GM12875 (cell line): ENCODE results near the gene RNF215.
"Not testable (repeated sequence)": the region's sequence is repeated elsewhere in the genome, so short reads cannot be mapped to it uniquely, and the experiment has no call there.

Experiments
- H3K4me3 ChIP-seq: one replicate; pipeline ENCODE4 v1.5.1; 2011; ENCODE audit warnings: low read depth, low read length, control low read depth
- TF ChIP-seq, protein P1 (sequence below): IDR thresholded peaks from 2 replicates; pipeline ENCODE4 v1.5.1; 2011; ENCODE audit warnings: low read depth, mild to moderate bottlenecking, control low read depth, inconsistent platforms, low read length, moderate library complexity, borderline replicate concordance; ENCODE audit not compliant: insufficient read depth

Gene RNF215

DNA sequence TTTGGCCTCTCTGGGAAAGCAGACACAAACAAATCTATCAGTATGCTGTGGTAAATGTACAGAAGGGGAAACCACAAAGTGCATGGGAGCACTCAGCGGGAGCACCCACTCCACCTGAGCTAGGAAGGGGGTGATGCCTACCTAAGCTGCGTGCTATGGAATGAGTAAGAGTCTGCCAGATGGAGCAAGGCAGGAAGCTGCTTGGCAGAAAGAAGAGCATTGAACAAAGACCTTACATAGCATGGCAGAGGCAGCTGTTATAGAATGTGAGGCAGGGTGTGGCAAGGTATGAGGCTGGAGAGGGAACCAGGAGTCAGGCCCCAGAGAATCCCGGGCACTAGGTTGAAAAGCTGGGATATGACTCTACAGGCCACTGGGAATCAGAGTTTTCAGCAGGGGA is 24.6 kb upstream of the RNF215 start:
- TF ChIP-seq, protein P1, sequence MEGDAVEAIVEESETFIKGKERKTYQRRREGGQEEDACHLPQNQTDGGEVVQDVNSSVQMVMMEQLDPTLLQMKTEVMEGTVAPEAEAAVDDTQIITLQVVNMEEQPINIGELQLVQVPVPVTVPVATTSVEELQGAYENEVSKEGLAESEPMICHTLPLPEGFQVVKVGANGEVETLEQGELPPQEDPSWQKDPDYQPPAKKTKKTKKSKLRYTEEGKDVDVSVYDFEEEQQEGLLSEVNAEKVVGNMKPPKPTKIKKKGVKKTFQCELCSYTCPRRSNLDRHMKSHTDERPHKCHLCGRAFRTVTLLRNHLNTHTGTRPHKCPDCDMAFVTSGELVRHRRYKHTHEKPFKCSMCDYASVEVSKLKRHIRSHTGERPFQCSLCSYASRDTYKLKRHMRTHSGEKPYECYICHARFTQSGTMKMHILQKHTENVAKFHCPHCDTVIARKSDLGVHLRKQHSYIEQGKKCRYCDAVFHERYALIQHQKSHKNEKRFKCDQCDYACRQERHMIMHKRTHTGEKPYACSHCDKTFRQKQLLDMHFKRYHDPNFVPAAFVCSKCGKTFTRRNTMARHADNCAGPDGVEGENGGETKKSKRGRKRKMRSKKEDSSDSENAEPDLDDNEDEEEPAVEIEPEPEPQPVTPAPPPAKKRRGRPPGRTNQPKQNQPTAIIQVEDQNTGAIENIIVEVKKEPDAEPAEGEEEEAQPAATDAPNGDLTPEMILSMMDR, result no peak
- no peak overlapping the region for H3K4me3 ChIP-seq

DNA sequence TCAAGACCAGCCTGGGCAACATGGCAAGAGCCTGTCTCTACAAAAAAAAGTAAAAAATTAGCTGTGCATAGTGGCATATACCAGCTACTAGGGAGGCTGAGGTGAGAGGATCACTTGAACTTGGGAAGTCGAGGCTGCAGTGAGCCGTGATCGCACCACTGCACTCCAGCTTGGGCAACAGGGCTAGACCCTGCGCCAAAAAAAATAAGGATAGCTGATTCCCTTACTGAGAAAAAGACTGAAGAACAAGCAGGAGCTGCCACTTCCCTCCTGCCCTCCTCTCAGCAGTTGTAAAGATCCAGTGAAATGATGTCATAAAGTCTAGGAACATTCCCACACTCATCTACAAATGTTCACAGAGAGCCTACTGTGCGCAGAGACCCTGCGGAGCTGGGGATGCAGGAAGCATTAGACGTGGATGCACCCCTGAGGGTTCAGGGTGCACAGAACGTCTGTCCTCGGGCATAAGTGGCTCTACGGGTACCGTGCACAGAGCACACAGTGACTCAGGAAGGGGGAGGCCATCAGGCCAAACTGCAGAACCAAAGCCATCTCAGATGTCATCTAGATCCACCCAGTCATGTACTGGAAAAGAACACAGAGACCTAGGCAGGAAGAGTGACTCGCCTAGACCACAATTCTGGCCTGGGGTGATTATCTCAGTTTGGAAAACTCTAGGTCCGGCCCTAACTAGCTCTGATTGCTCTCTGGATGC is 21.3 kb upstream of the RNF215 start:
- no peak overlapping the region for H3K4me3 ChIP-seq
- TF ChIP-seq, protein P1, result no peak

DNA sequence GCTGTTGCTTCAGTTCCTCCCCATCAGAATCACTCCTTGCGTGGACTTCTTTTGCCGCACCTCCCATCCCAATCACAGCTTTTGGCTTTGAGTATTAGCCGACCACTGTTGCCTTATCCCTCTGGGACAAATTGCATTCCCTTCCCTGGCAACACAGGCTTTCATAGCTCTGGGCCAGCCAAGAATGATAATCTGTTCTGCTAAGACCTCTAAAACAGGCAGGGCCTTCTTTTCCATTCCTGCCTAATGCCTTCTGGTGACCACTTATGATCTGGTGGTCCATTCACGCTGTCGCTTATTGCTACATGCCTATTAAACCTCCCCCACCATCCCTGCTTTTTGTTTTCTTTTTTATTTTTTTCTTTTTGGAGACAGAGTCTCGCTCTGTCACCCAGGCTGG is 19.2 kb upstream of the RNF215 start:
- H3K4me3 ChIP-seq, result no peak overlapping the region
- TF ChIP-seq, protein P1, result no peak

DNA sequence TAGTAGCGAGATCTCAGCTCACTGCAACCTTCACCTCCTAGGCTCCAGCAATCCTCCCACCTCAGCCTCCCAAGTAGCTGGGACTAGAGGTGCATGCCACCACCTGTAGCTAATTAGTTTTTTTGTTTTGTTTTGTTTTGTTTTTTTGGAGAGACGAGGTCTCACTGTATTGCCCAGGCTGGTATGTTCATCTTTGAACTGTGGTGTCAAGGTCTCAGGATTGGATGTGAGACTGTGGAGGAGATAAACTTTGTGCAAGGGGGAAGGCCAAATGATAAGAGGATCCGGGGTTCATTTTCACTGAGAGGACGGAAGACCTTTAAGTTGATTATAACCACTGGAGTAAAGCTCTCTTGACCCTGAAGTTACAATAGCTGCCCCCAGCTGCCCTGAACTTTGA is 18.5 kb upstream of the RNF215 start:
- TF ChIP-seq, protein P1, result no peak
- H3K4me3 ChIP-seq, result no peak overlapping the region

DNA sequence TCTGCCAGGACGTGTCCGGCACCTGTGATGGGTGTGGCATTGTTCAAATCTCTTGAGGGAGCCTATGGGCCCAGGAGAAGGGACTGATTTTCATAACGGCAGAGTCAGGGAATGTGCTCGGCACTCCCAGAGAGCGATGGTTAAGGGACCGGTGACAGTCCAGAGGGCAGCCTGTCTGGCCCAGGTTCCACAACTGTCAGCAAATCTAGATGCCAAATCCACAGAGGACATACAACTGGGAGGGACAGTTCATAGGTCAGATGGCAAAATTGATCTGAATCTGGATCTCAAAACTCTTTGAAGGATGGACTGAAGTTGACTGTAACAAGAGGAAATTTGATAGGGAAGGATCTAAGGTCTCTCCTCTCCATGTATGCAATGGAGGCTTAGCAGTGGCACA is 17.1 kb upstream of the RNF215 start:
- TF ChIP-seq, protein P1, result no peak

DNA sequence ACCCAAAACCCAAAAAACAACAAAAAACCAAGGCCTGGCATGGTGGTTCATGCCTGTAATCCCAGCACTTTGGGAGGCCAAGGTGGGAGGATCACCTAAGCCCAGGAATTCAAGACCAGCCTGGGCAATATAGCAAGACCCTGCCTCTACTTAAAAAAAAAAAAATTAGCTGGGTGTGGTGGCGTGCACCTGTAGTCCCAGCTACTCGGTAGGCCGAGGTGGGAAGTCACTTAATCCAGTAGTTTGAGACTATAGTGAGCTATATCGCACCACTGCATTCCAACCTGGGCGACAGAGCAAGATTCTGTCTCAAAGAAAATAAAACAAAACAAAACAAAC is 15.5 kb upstream of the RNF215 start:
- not testable (repeated sequence) for H3K4me3 ChIP-seq

More for the DNA sequence above, 17.1 kb upstream of the RNF215 start:
- no peak overlapping the region for H3K4me3 ChIP-seq

DNA sequence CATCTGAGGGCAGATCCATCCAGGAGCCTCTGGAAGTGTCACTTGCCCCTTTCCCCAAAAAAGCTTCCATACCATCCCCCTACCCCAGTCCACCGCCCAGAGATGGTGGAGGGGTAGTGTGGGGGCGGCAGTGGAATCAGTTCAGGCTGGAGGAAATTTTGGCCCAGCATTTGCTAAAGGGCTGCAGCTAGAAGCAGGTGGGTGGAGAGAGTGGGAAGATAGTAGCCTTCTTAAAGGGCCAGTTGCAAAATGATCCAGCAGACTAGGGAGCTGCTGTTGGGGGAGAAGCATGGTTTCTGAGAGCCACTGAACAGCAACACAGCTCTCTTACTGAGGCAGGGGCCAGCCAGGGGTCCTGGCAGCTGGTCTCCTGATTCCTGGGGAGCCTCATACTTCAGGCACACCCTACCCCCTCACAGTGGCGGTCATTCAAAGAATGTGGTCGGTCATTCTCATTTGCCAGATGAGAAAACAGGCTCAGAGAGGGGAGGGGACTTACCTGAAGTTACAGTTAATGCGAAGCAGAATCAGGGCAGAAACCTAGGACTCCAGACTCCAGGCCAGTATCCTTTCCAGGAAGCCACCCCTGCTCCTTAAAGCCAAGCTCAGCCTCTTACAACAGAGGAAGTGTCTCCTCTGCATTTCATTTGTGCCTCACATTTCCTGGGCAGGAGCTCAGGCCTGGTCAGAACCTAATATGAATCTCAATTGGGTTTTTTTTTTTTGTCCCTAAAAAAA is 15.0 kb upstream of the RNF215 start:
- TF ChIP-seq, protein P1, result no peak
- no peak overlapping the region for H3K4me3 ChIP-seq

DNA sequence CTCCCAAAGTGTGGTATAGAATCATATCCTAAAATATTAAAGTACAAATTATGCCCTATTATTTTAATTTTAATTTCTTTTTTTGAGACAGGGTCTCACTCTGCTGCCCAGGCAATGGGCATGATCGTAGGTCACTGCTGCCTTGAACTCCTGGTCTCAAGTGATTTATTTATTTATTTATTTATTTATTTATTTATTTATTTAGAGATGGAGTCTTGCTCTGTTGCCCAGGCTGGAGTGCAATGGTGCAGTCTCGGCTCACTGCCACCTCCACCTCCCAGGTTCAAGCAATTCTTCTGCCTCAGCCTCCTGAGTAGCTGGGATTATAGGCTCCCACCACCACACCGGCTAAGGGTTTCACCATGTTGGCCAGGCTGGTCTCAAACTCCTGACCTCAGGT is 13.8 kb upstream of the RNF215 start:
- not testable (repeated sequence) for H3K4me3 ChIP-seq
